H1 (cell line): ENCODE results near the gene MAP2K7. TPM values are rescaled to one million over a fixed set of nuclear protein-coding genes. Genes with fewer than 3 reads are reported as not detected.

Experiments
- ASH2L ChIP-seq: fragments of 200-600, 300-600 bp; sonication (generic); IDR thresholded peaks from one replicate; pipeline ENCODE4 v1.7.1; 2017; ENCODE audit warnings: low read length
- BACH1 ChIP-seq: IDR thresholded peaks from 2 replicates; pipeline ENCODE4 v1.6.1; 2012; ENCODE audit warnings: low read length, improper control_type of control experiment
- CTBP2 ChIP-seq: IDR thresholded peaks from 2 replicates; pipeline ENCODE4 v1.7.0; 2011; ENCODE audit warnings: borderline replicate concordance, mild to moderate bottlenecking, moderate library complexity, mixed read lengths, low read length; ENCODE audit not compliant: insufficient read depth, insufficient read length
- FOSL1 ChIP-seq: IDR thresholded peaks from 2 replicates; pipeline ENCODE4 v1.6.1; 2011; ENCODE audit warnings: mild to moderate bottlenecking, low read depth, low read length, moderate library complexity; ENCODE audit not compliant: insufficient read depth
- HDAC2 ChIP-seq, 2 experiments: fragments of 300-600 bp in 1 of 2; sonication (generic) in 1 of 2; IDR thresholded peaks; 2 replicates each; pipeline ENCODE4 v1.6.1; 2011 to 2012; ENCODE audit warnings: low read depth in 2 of 2, low read length in 2 of 2, mild to moderate bottlenecking in 2 of 2, moderate library complexity in 2 of 2, borderline replicate concordance in 1 of 2, inconsistent platforms in 1 of 2
- HDAC6 ChIP-seq: IDR thresholded peaks from one replicate; pipeline ENCODE4 v1.7.1; 2012; ENCODE audit warnings: low read depth, mild to moderate bottlenecking, inconsistent platforms, low read length, moderate library complexity
- KDM1A ChIP-seq: fragments of 200-600, 300-600 bp; sonication (generic); IDR thresholded peaks from 2 replicates; pipeline ENCODE4 v1.7.1; 2016; ENCODE audit warnings: mild to moderate bottlenecking, low read length, borderline replicate concordance
- KDM4A ChIP-seq: IDR thresholded peaks from one replicate; pipeline ENCODE4 v1.7.1; 2012; ENCODE audit warnings: low read depth, mild to moderate bottlenecking, moderate library complexity, low read length, inconsistent platforms; ENCODE audit not compliant: severe bottlenecking
- KDM5A ChIP-seq: fragments of 200-600 bp; IDR thresholded peaks from 2 replicates; pipeline ENCODE4 v1.7.1; 2012; ENCODE audit warnings: mild to moderate bottlenecking, low read length, inconsistent platforms, mixed read lengths
- PHF8 ChIP-seq: fragments of 200-600 bp; sonication (generic); conservative IDR thresholded peaks from 2 replicates; pipeline ENCODE4 v1.7.1; 2012; ENCODE audit warnings: low read depth, mild to moderate bottlenecking, inconsistent platforms, low read length, moderate library complexity
- RBBP5 ChIP-seq: IDR thresholded peaks from 2 replicates; pipeline ENCODE4 v1.7.1; 2012; ENCODE audit warnings: low read depth, mild to moderate bottlenecking, inconsistent platforms, low read length, moderate library complexity, borderline replicate concordance
- RNF2 ChIP-seq: fragments of 200-900, 300-1000 bp; sonication (generic); IDR thresholded peaks from 2 replicates; pipeline ENCODE4 v1.7.1; 2016; ENCODE audit warnings: borderline replicate concordance, low read depth, mild to moderate bottlenecking, antibody characterized with exemption, low read length; ENCODE audit not compliant: poor library complexity, severe bottlenecking; ENCODE audit errors: missing control alignments
- RXRA ChIP-seq: IDR thresholded peaks from 2 replicates; pipeline ENCODE4 v1.6.1; 2011; ENCODE audit warnings: low read depth, mild to moderate bottlenecking, low read length, moderate library complexity; ENCODE audit not compliant: insufficient read depth
- SAP30 ChIP-seq: fragments of 300-600 bp; sonication (generic); IDR thresholded peaks from 2 replicates; pipeline ENCODE4 v1.7.1; 2012; ENCODE audit warnings: low read length, moderate library complexity, mild to moderate bottlenecking, inconsistent platforms; ENCODE audit not compliant: insufficient read depth, insufficient replicate concordance
- SIRT6 ChIP-seq: IDR thresholded peaks from one replicate; pipeline ENCODE4 v1.7.1; 2012; ENCODE audit warnings: low read length, inconsistent platforms
- SP1 ChIP-seq: IDR thresholded peaks from 2 replicates; pipeline ENCODE4 v1.6.1; 2011; ENCODE audit warnings: low read depth, low read length
- SUZ12 ChIP-seq: fragments of 200-600 bp; sonication (generic); IDR thresholded peaks from 2 replicates; pipeline ENCODE4 v1.6.1; 2012; ENCODE audit warnings: mild to moderate bottlenecking, inconsistent platforms, low read length, moderate library complexity, mixed read lengths
- TCF12 ChIP-seq: IDR thresholded peaks from 2 replicates; pipeline ENCODE4 v1.6.1; 2011; ENCODE audit warnings: low read depth, mild to moderate bottlenecking, low read length
- polyA plus RNA-seq, 7 experiments: library from polyadenylated mRNA; depleted of rRNA in 3 of 7; stranded (reverse) in 5 of 7; unstranded in 2 of 7; fragments of >200 nt in 5 of 7; fragments of 200-250 nt in 2 of 7; gene quantifications; 1 replicate in 5 of 7; 2 replicates in 1 of 7; 4 replicates in 1 of 7; pipeline versions ENCODE4 v1.2.1 to v1.2.3, GENCODE V29; 2011 to 2013; ENCODE audit warnings: missing spikeins in 2 of 7, mixed read lengths in 2 of 7
- total RNA-seq: library from RNA; stranded (reverse); fragmentation: NEBNext Ultra II Directional; extraction: Animal tissue kit (Norgen Biotek cat#: 25700); gene quantifications from 2 replicates; pipeline ENCODE4 v1.2.1, GENCODE V29; 2021
- TF ChIP-seq, protein P1 (sequence below): IDR thresholded peaks from 2 replicates; pipeline ENCODE4 v1.6.1; 2012; ENCODE audit warnings: low read length, inconsistent platforms

The MAP2K7 gene
- total and polyA plus RNA-seq, 2 of the 8 experiments (the other 6 are each of a cell fraction or from before 2014, with no cell fraction given) = 8.9 to 38.3 TPM

GRCh38 chr19:7903244-7904073 lies at the start of gene MAP2K7 (continued):
- TF ChIP-seq SIRT6 (no peak), RNF2 (no peak), KDM5A (no peak), ASH2L (peak; percentile 74), CTBP2 (no peak), HDAC6 (no peak), SP1 (no peak), HDAC2 (IDR thresholded peaks at IDR 0.05; ENCODE audit: borderline replicate concordance in 1 of 2, low read depth in 2 of 2, low read length in 2 of 2) (0 out of 4 replicates have a peak, but pooled peaks of 1 of the 2 experiments have one; percentile 15), SUZ12 (no peak), RXRA (no peak), TCF12 (0 out of 2 replicates have a peak, but pooled peaks have one; percentile 23), RBBP5 (peak; percentile 76; the same call in 1 of the 2 replicates), KDM1A (no peak), BACH1 (peak; percentile 61), PHF8 (peak; percentile 74), FOSL1 (no peak), KDM4A (peak; percentile 22), SAP30 (no peak)
- TF ChIP-seq, protein P1, sequence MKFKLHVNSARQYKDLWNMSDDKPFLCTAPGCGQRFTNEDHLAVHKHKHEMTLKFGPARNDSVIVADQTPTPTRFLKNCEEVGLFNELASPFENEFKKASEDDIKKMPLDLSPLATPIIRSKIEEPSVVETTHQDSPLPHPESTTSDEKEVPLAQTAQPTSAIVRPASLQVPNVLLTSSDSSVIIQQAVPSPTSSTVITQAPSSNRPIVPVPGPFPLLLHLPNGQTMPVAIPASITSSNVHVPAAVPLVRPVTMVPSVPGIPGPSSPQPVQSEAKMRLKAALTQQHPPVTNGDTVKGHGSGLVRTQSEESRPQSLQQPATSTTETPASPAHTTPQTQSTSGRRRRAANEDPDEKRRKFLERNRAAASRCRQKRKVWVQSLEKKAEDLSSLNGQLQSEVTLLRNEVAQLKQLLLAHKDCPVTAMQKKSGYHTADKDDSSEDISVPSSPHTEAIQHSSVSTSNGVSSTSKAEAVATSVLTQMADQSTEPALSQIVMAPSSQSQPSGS = no peak; the same call in 1 of the 2 replicates
